GM18526 (cell line): ENCODE results near the gene CAMK2A.

Experiments used
- POLR2A ChIP-seq: IDR thresholded peaks from 3 replicates; pipeline ENCODE4 v1.6.1; 2011; ENCODE audit not compliant: insufficient read length; ENCODE audit errors: extremely low read depth

The CAMK2A gene

DNA sequence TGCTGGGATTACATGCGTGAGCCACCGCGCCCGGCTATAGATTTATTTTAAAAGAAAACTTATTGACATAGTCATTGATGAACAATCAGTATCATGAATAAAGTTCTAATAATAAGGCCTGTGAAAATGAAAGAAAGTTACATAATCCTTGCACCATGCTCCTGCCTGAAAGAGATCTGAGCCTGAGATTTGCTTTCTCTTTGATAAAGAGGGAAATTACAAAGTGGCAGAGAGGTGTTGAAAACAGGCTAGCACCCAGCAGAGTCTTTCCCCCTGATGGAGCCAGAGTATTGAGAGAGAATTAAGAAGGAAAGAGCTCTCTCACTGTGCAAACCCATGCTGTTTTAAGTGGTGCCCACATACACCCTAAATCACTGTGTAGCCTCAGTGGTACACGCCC lies 62.5 kb downstream of the CAMK2A start:
- TF ChIP-seq POLR2A, result no peak

DNA sequence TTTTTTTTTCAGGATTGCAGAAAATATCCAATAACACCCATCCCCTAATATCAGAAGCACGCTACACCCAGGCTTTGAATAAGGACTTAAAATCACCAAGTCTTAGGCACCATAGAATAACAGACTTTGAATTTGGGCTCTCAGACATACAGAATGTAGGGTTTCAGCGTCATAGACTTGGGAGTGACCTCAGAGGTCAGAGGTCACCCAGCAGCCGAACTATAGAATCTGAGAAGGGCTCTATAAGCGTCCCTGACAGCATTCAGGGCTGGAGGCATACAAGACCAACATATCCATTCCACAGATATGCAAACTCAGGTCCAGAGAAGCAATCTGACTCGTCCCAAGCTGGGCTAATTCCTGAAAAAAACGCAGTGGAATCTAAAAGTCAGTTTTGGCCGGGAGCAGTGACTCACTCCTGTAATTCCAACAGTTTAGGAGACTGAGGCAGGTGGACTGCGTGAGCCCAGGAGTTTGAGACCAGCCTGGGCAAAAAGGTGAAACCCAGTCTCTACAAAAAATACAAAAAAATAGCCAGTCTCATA lies 65.0 kb downstream of the CAMK2A start:
- no peak for TF ChIP-seq POLR2A

DNA sequence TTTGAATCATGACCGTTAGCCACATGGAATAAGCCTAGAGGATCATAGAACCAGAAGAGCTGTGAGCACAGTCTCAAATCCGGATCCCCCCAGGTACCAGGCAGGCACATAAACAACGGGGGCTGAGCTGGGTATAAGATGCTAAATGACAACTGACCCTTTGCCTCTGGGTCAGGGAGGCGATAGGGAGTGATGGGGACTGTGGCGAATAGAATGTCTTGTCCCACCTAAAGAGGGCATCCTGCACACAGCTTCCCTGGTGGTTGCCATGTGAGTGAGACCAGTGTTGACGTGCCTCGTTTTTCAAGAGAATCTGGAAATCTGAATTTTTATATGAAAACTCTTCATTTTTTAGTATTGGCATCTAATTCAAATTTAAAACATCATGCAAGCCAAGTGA lies 66.1 kb downstream of the CAMK2A start:
- TF ChIP-seq POLR2A, result no peak

GRCh38 chr5:150222906-150223305 lies 66.7 kb downstream of the CAMK2A start:
- TF ChIP-seq POLR2A, result no peak

GRCh38 chr5:150221471-150221870 lies 68.1 kb downstream of the CAMK2A start:
- TF ChIP-seq POLR2A, result no peak

DNA sequence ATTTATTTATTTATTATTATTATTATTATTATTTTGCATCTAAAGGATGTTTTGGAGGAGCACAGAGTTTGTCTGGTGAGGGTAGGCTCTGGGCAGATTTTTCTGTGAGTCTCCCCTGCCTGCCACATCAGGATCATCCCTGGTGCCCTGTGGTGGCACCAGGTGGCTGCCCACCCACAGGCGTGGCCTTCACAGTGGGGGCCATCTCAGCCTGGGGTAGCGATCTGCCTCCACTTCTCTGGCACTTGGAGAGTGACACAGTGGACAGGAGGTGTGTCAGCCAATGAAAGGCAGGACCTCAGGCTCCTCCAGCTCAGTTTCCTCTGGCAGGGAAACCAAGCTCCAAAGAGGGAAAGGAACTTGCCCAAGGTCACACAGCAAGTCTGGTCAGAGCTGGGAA lies 69.7 kb downstream of the CAMK2A start:
- no peak for TF ChIP-seq POLR2A

GRCh38 chr5:150219142-150219541 lies 70.4 kb downstream of the CAMK2A start:
- no peak for TF ChIP-seq POLR2A

GRCh38 chr5:150218693-150219035 lies 70.9 kb downstream of the CAMK2A start:
- TF ChIP-seq POLR2A, result no peak

DNA sequence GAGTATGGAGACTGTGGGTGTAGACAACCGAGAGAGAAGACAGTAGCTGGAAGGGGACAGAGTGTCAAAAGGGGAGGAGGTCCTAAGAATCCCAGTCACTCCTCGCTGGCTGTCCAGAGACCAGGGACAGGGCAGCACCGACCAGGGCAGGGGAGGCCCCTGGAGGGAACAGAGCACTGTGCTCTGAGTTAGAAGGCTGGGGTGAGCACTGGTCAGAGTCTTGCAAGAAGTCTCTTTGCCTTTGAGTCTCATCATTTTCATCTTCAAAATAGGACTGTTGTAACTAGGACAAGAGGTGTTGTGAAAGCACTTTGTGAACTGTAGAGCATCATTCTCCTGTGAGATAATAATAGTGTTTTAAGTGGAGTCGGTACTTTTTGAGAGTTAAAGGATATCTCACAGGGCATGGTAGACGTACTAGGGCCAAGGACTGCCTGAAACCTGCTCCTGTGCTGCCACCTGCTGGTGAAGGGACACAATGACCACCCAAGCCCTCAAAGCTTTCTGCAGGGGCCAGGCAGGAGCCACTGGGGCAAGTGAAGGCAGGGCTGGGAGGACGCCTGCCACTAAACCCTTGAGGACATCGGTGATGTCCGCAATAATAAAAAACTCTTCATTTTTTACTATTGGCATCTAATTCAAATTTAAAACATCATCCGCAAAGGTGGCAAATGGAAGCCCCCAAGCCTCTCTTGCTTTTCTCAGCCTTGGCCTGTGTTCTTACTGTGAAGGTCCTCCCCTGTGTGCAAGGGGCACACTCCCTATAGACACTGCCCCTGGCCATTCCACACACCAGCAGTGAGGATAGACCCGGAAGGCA lies 71.5 kb downstream of the CAMK2A start:
- TF ChIP-seq POLR2A, result no peak

DNA sequence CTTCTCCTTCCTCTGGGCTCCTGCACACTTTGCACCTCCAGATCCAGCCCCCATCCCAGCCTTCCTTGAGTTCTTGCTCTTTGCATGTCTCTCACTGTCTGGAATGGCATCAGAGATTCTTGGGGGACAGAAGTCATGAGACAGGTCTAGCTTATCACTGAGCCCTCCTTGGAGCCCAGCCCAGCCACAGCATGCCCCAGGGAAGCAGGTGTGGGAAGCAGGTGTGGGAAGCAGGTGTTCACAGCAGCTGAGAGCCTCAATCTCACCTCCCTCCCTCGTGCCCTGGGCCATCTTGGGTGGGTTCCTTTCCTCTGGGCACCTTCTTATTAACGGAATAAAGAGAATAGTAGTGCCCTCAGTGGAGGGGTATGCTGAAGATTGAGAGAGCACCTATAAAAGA lies 72.5 kb downstream of the CAMK2A start:
- no peak for TF ChIP-seq POLR2A

DNA sequence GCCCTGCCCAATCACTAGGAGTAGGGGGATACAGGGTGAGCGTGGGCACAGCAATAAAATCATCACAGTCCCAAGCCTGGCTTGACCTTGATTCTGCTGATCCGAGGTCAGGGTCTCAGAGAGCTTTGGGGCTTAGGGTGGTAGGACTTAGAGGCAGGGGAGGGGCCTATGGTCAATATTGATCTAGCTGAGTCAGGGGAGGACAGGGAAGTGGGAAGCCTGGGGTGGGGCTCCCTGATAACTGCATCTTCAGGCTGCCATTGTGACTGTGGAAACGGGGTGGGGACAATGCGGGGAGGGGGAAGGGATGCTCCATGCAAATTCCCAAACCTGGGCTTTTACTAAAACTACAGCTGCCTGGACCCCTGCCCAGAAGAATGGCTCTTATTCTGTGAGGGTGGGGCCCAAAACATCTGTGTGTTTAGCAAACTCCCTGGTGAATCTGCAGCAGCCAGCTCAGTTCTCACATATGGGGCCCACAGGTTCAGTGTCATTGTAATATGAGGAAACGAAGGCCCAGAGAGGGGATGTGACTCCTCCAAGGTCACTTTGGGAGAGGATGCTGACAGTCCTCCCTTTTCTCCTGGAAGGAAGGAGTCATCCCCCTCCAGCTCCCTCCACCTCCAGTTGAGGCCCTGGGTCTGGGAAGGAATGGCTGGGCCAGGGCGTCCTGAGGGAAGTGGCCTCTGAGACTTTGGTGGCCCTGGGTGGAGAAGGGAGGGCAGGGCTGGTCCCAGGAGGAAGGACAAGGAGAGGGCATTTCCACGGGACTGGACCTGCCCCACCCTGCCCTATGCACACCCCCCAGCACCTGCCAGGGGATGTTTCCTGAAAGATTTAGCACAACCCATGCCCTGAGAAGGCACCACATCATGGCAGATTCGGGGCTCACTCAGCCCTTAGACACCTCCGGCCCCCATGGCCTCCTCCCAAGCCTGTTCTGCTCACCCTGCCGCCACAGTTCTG lies 73.3 kb downstream of the CAMK2A start:
- no peak for TF ChIP-seq POLR2A

DNA sequence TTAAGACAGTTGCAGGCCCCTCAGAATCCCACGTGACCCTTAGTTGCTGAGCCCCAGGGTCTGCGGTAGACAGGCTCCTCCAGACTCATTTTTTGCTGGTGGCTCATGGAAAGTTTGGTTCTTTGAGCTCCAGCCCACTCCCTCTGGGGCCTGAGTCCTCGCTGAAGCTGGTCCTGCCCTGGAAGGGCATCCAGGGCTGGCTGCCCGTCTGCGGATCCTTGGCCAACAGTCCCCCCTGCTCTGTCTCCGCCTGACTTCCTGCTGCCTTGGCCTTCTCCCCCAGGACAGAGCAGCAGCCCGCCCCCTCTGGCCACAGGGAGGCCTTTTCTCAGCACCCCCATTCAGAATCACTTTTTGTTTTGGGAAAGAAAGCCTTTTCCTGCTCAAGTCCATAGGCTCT lies 75.3 kb downstream of the CAMK2A start:
- TF ChIP-seq POLR2A, result no peak

DNA sequence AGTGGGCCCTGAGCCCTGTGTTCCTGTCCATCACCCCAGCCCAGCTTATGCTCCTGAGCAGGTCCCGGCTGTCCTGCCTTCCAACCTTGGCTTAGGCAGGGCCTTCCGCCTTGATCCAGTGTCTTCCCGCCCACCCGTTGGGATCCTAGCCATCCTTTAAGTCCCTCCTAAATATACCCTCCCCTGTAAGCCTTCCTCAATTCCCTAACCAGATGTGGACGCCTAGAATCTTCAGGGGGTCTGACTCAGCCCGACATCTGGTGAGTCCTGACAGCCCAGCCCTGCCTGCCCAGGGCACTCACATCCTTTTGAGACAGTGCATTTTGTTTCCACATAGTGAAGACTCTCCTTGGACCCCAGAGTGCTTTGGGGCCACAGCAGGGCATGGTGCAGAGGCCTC lies 76.0 kb downstream of the CAMK2A start:
- no peak for TF ChIP-seq POLR2A

- TF ChIP-seq POLR2A, result no peak
These were observed 78.2 kb downstream of the CAMK2A start for GRCh38 chr5:150211156-150212030.

GRCh38 chr5:150210644-150211043 lies 78.9 kb downstream of the CAMK2A start:
- no peak for TF ChIP-seq POLR2A
